Esophagus muscularis mucosa (tissue), 4 donors: Measurements from ENCODE around the gene PTPN1.

ENCODE experiments used
- CTCF ChIP-seq, 3 experiments: fragments of 200-600 bp in 2 of 3; fragments of 450-650 bp in 1 of 3; sonication (generic) in 2 of 3; IDR thresholded peaks; one replicate each; pipeline ENCODE4 v1.5.1; 2017 to 2019; ENCODE audit warnings: antibody characterized with exemption in 3 of 3, mild to moderate bottlenecking in 2 of 3, moderate library complexity in 1 of 3
- EP300 ChIP-seq: sonication (generic); formaldehyde crosslinking; IDR thresholded peaks from one replicate; pipeline ENCODE4 v1.6.1; 2017; ENCODE audit warnings: antibody characterized with exemption
- POLR2A ChIP-seq: fragments of 450-650 bp; IDR thresholded peaks from one replicate; pipeline ENCODE4 v1.6.1; 2017; ENCODE audit warnings: antibody characterized with exemption, moderate library complexity, mild to moderate bottlenecking, low read depth
- POLR2AphosphoS5 ChIP-seq, 2 donors: sonication (generic); formaldehyde crosslinking; IDR thresholded peaks; one replicate each; pipeline ENCODE4 v1.6.1; 2017; ENCODE audit warnings: antibody characterized with exemption in 2 of 2

GRCh38 chr20:50514750-50515149 lies 4.6 kb downstream of the PTPN1 start:
- TF ChIP-seq CTCF (IDR thresholded peaks at IDR 0.05) (no peak), POLR2A (no peak), EP300 (no peak), POLR2AphosphoS5 (IDR thresholded peaks at IDR 0.05) (no peak)
